Measurements from ENCODE around the gene CST3. TPM values are rescaled to one million over a fixed set of nuclear protein-coding genes. Genes with fewer than 3 reads are reported as not detected.
A peak's percentile ranks its signal among the peaks of the same experiment; 100 is the strongest.

Gene CST3
- total and polyA plus RNA-seq, 10 of the 15 experiments (the other 5 are each of a cell fraction or from before 2014, with no cell fraction given): 11.8 to 127 (median 57.8) TPM

- TF ChIP-seq MEF2A (IDR thresholded peaks at IDR 0.05; ENCODE audit: insufficient read depth, low read depth, low read length) (peak; percentile 97), CHD2 (IDR thresholded peaks at IDR 0.05; ENCODE audit: borderline replicate concordance, low read depth, low read length) (no peak), CBFB (IDR thresholded peaks at IDR 0.05; ENCODE audit: low read depth) (peak; percentile 58; the same call in 1 of the 2 replicates), SIN3A (IDR thresholded peaks at IDR 0.05; ENCODE audit: low read depth, low read length) (no peak), TCF7 (IDR thresholded peaks at IDR 0.05; ENCODE audit: borderline replicate concordance) (peak; percentile 90), CREM (IDR thresholded peaks at IDR 0.05; ENCODE audit: low read depth) (peak; percentile 73; the same call in 1 of the 2 replicates), ATF2 (IDR thresholded peaks at IDR 0.05; ENCODE audit: low read length) (peak; percentile 97), HDAC6 (IDR thresholded peaks at IDR 0.05; ENCODE audit: unreplicated experiment) (no peak), NFIC (IDR thresholded peaks at IDR 0.05; ENCODE audit: low read depth, low read length) (peak; percentile 97), MEF2B (IDR thresholded peaks at IDR 0.05; ENCODE audit: partially characterized antibody, poor library complexity, severe bottlenecking) (peak; percentile 34), HCFC1 (IDR thresholded peaks at IDR 0.05; ENCODE audit: low read length) (no peak), BCL11A (IDR thresholded peaks at IDR 0.05; ENCODE audit: low read depth, low read length) (no peak; the same call in 1 of the 2 replicates), ZBED1 (IDR thresholded peaks at IDR 0.05; ENCODE audit: borderline replicate concordance) (peak; percentile 77; the same call in 1 of the 2 replicates), RUNX3 (IDR thresholded peaks at IDR 0.05; ENCODE audit: low read length) (peak; percentile 90), SUPT20H (IDR thresholded peaks at IDR 0.05; ENCODE audit: borderline replicate concordance, control insufficient read depth, low read depth, low read length) (no peak), JUND (IDR thresholded peaks at IDR 0.05; ENCODE audit: low read depth, low read length) (no peak), HDAC2 (IDR thresholded peaks at IDR 0.05) (no peak), IKZF1 (conservative IDR thresholded peaks at IDR 0.05) (no peak), CBX3 (IDR thresholded peaks at IDR 0.05; ENCODE audit: borderline replicate concordance, low read depth) (no peak), KDM1A (IDR thresholded peaks at IDR 0.05; ENCODE audit: borderline replicate concordance) (peak; percentile 97; the same call in 1 of the 2 replicates), MTA2 (IDR thresholded peaks at IDR 0.05; ENCODE audit: low read depth) (peak; percentile 32; the same call in 1 of the 2 replicates), POLR2AphosphoS5 (IDR thresholded peaks at IDR 0.05; ENCODE audit: low read length) (no peak)
- TF ChIP-seq, protein P1, sequence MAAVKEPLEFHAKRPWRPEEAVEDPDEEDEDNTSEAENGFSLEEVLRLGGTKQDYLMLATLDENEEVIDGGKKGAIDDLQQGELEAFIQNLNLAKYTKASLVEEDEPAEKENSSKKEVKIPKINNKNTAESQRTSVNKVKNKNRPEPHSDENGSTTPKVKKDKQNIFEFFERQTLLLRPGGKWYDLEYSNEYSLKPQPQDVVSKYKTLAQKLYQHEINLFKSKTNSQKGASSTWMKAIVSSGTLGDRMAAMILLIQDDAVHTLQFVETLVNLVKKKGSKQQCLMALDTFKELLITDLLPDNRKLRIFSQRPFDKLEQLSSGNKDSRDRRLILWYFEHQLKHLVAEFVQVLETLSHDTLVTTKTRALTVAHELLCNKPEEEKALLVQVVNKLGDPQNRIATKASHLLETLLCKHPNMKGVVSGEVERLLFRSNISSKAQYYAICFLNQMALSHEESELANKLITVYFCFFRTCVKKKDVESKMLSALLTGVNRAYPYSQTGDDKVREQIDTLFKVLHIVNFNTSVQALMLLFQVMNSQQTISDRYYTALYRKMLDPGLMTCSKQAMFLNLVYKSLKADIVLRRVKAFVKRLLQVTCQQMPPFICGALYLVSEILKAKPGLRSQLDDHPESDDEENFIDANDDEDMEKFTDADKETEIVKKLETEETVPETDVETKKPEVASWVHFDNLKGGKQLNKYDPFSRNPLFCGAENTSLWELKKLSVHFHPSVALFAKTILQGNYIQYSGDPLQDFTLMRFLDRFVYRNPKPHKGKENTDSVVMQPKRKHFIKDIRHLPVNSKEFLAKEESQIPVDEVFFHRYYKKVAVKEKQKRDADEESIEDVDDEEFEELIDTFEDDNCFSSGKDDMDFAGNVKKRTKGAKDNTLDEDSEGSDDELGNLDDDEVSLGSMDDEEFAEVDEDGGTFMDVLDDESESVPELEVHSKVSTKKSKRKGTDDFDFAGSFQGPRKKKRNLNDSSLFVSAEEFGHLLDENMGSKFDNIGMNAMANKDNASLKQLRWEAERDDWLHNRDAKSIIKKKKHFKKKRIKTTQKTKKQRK (IDR thresholded peaks at IDR 0.05; ENCODE audit: low read depth, low read length): no peak
- TF ChIP-seq, protein P2, sequence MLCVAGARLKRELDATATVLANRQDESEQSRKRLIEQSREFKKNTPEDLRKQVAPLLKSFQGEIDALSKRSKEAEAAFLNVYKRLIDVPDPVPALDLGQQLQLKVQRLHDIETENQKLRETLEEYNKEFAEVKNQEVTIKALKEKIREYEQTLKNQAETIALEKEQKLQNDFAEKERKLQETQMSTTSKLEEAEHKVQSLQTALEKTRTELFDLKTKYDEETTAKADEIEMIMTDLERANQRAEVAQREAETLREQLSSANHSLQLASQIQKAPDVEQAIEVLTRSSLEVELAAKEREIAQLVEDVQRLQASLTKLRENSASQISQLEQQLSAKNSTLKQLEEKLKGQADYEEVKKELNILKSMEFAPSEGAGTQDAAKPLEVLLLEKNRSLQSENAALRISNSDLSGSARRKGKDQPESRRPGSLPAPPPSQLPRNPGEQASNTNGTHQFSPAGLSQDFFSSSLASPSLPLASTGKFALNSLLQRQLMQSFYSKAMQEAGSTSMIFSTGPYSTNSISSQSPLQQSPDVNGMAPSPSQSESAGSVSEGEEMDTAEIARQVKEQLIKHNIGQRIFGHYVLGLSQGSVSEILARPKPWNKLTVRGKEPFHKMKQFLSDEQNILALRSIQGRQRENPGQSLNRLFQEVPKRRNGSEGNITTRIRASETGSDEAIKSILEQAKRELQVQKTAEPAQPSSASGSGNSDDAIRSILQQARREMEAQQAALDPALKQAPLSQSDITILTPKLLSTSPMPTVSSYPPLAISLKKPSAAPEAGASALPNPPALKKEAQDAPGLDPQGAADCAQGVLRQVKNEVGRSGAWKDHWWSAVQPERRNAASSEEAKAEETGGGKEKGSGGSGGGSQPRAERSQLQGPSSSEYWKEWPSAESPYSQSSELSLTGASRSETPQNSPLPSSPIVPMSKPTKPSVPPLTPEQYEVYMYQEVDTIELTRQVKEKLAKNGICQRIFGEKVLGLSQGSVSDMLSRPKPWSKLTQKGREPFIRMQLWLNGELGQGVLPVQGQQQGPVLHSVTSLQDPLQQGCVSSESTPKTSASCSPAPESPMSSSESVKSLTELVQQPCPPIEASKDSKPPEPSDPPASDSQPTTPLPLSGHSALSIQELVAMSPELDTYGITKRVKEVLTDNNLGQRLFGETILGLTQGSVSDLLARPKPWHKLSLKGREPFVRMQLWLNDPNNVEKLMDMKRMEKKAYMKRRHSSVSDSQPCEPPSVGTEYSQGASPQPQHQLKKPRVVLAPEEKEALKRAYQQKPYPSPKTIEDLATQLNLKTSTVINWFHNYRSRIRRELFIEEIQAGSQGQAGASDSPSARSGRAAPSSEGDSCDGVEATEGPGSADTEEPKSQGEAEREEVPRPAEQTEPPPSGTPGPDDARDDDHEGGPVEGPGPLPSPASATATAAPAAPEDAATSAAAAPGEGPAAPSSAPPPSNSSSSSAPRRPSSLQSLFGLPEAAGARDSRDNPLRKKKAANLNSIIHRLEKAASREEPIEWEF (IDR thresholded peaks at IDR 0.05; ENCODE audit: insufficient replicate concordance, low read depth, low read length): no peak
These were observed 6.4 kb upstream of the CST3 start (continued) for GRCh38 chr20:23644164-23644563.

All from GM12878 (cell line).